Measurements from ENCODE around the gene PPP2R2C.

PPP2R2C gene

GRCh38 chr4:6334203-6334887 lies 138.1 kb downstream of the PPP2R2C start:
- in situ Hi-C loops (cut with MboI; ENCODE audit: low sequenced_read_pairs): loop anchor here (25.0 kb wide), 1 partner anchor 753 kb away; no protein-coding TSS in a partner anchor

GRCh38 chr4:6333301-6334202 lies 138.9 kb downstream of the PPP2R2C start:
- in situ Hi-C loops (cut with MboI; ENCODE audit: low sequenced_read_pairs): loop anchor here (25.0 kb wide), 1 partner anchor 754 kb away; no protein-coding TSS in a partner anchor

- in situ Hi-C loops (cut with MboI; ENCODE audit: low sequenced_read_pairs): loop anchor here (25.0 kb wide), 1 partner anchor 755 kb away; no protein-coding TSS in a partner anchor
Observed at GRCh38 chr4:6332669-6333050, 139.8 kb downstream of the PPP2R2C start.

GRCh38 chr4:6332042-6332668 lies 140.3 kb downstream of the PPP2R2C start:
- in situ Hi-C loops (cut with MboI; ENCODE audit: low sequenced_read_pairs): loop anchor here (25.0 kb wide), 1 partner anchor 755 kb away; no protein-coding TSS in a partner anchor

GRCh38 chr4:6331468-6331867 lies 140.9 kb downstream of the PPP2R2C start:
- in situ Hi-C loops (cut with MboI; ENCODE audit: low sequenced_read_pairs): loop anchor here (25.0 kb wide), 1 partner anchor 756 kb away; no protein-coding TSS in a partner anchor

GRCh38 chr4:6331018-6331417 lies 141.4 kb downstream of the PPP2R2C start:
- in situ Hi-C loops (cut with MboI; ENCODE audit: low sequenced_read_pairs): loop anchor here (25.0 kb wide), 1 partner anchor 756 kb away; no protein-coding TSS in a partner anchor

GRCh38 chr4:6330384-6330767 lies 142.0 kb downstream of the PPP2R2C start:
- in situ Hi-C loops (cut with MboI; ENCODE audit: low sequenced_read_pairs): loop anchor here (25.0 kb wide), 1 partner anchor 757 kb away; no protein-coding TSS in a partner anchor

- in situ Hi-C loops (cut with MboI; ENCODE audit: low sequenced_read_pairs): loop anchor here (5.0 to 25.0 kb wide), 2 partner anchors 77 to 758 kb away; no protein-coding TSS in a partner anchor
Observed at GRCh38 chr4:6329478-6330383, 142.7 kb downstream of the PPP2R2C start.

- in situ Hi-C loops (cut with MboI; ENCODE audit: low sequenced_read_pairs): loop anchor here (5.0 to 25.0 kb wide), 2 partner anchors 76 to 759 kb away; no protein-coding TSS in a partner anchor
Observed at GRCh38 chr4:6328526-6328925, 143.9 kb downstream of the PPP2R2C start.

- in situ Hi-C loops (cut with MboI; ENCODE audit: low sequenced_read_pairs): loop anchor here (5.0 to 25.0 kb wide), 2 partner anchors 75 to 760 kb away; no protein-coding TSS in a partner anchor
Observed at GRCh38 chr4:6327220-6327917, 145.0 kb downstream of the PPP2R2C start.

GRCh38 chr4:6326312-6327060 lies 145.9 kb downstream of the PPP2R2C start:
- in situ Hi-C loops (cut with MboI; ENCODE audit: low sequenced_read_pairs): loop anchor here (5.0 to 25.0 kb wide), 2 partner anchors 74 to 761 kb away; no protein-coding TSS in a partner anchor

- in situ Hi-C loops (cut with MboI; ENCODE audit: low sequenced_read_pairs): loop anchor here (5.0 to 25.0 kb wide), 2 partner anchors 74 to 761 kb away; no protein-coding TSS in a partner anchor
Observed at GRCh38 chr4:6325788-6326290, 146.6 kb downstream of the PPP2R2C start.

- in situ Hi-C loops (cut with MboI; ENCODE audit: low sequenced_read_pairs): loop anchor here (5.0 to 25.0 kb wide), 2 partner anchors 73 to 762 kb away; no protein-coding TSS in a partner anchor
Observed at GRCh38 chr4:6324999-6325787, 147.2 kb downstream of the PPP2R2C start.

GRCh38 chr4:6324461-6324998 lies 147.9 kb downstream of the PPP2R2C start:
- in situ Hi-C loops (cut with MboI; ENCODE audit: low sequenced_read_pairs): no loop called here

- in situ Hi-C loops (cut with MboI; ENCODE audit: low sequenced_read_pairs): no loop called here
Observed at GRCh38 chr4:6322761-6323566, 149.4 kb downstream of the PPP2R2C start.
